Neural cell (in vitro differentiated cells): Measurements from ENCODE around the gene CMC1. TPM values are rescaled to one million over a fixed set of nuclear protein-coding genes. Genes with fewer than 3 reads are reported as not detected.

Experiments used
- H2AFZ ChIP-seq: fragments of 200-600, 300-800 bp; sonication (generic), shearing (Covaris generic); 2 replicates; pipeline ENCODE4 v1.6.0; 2014; ENCODE audit warnings: low read depth, mild to moderate bottlenecking, antibody characterized with exemption, low read length, moderate library complexity
- H3F3A ChIP-seq: fragments of 200-600 bp; shearing (Covaris generic); 2 replicates; pipeline ENCODE4 v1.6.1; 2016; ENCODE audit warnings: mild to moderate bottlenecking, moderate library complexity, mixed read lengths, antibody characterized with exemption, low read length; ENCODE audit not compliant: insufficient read depth, poor library complexity, severe bottlenecking
- H3K27ac ChIP-seq: fragments of 200-600, 300-800 bp; sonication (generic), shearing (Covaris generic); 2 replicates; pipeline ENCODE4 v1.5.1; 2014; ENCODE audit warnings: mild to moderate bottlenecking, low read length, moderate library complexity
- H3K27me3 ChIP-seq: fragments of 300-800, 200-600 bp; sonication (generic), shearing (Covaris generic); 2 replicates; pipeline ENCODE4 v1.6.0; 2014; ENCODE audit warnings: mild to moderate bottlenecking, low read depth, low read length, moderate library complexity; ENCODE audit not compliant: insufficient read depth
- H3K36me3 ChIP-seq: fragments of 300-800, 200-600 bp; sonication (generic), shearing (Covaris generic); 2 replicates; pipeline ENCODE4 v1.5.1; 2014; ENCODE audit warnings: mild to moderate bottlenecking, antibody characterized with exemption, low read length, moderate library complexity; ENCODE audit not compliant: insufficient read depth
- H3K4me2 ChIP-seq: fragments of 300-800, 200-600 bp; sonication (generic), shearing (Covaris generic); 2 replicates; pipeline ENCODE4 v1.6.0; 2014; ENCODE audit warnings: mild to moderate bottlenecking, low read length
- H3K4me3 ChIP-seq: fragments of 300-800, 200-600 bp; sonication (generic), shearing (Covaris generic); 2 replicates; pipeline ENCODE4 v1.5.1; 2014; ENCODE audit warnings: mild to moderate bottlenecking, low read length, moderate library complexity
- H3K79me2 ChIP-seq: fragments of 200-600 bp; shearing (Covaris generic); replicated peaks from 2 replicates; pipeline ENCODE4 v1.6.0; 2014; ENCODE audit warnings: mild to moderate bottlenecking, low read length, moderate library complexity; ENCODE audit not compliant: insufficient read depth
- H3K9ac ChIP-seq: fragments of 300-800, 200-600 bp; sonication (generic), shearing (Covaris generic); 2 replicates; pipeline ENCODE4 v1.6.1; 2016; ENCODE audit warnings: mild to moderate bottlenecking, low read length, mixed read lengths
- H3K9me2 ChIP-seq: fragments of 200-600 bp; shearing (Covaris generic); 2 replicates; pipeline ENCODE4 v1.6.1; 2016; ENCODE audit warnings: mild to moderate bottlenecking, low read length, mixed read lengths; ENCODE audit not compliant: insufficient read depth
- H3K9me3 ChIP-seq: fragments of 200-600, 300-800 bp; sonication (generic), shearing (Covaris generic); 2 replicates; pipeline ENCODE4 v1.6.1; 2016; ENCODE audit warnings: mild to moderate bottlenecking, mixed run types, low read length, moderate library complexity, mixed read lengths
- H4K20me1 ChIP-seq: fragments of 200-600 bp; shearing (Covaris generic); 2 replicates; pipeline ENCODE4 v1.6.1; 2016; ENCODE audit warnings: mild to moderate bottlenecking, mixed run types; ENCODE audit not compliant: insufficient read depth
- CTCF ChIP-seq: fragments of 450-650 bp; IDR thresholded peaks from 2 replicates; pipeline ENCODE4 v1.5.1; 2014; ENCODE audit warnings: antibody characterized with exemption, mild to moderate bottlenecking, moderate library complexity; ENCODE audit not compliant: poor library complexity, severe bottlenecking
- EP300 ChIP-seq: fragments of 450-650 bp; conservative IDR thresholded peaks from 2 replicates; pipeline ENCODE4 v1.6.1; 2014; ENCODE audit warnings: antibody characterized with exemption, mild to moderate bottlenecking, moderate library complexity; ENCODE audit not compliant: poor library complexity, severe bottlenecking
- EZH2 ChIP-seq: fragments of 200-600, 300-800 bp; shearing (Covaris generic), sonication (generic); IDR thresholded peaks from 2 replicates; pipeline ENCODE4 v1.6.1; 2014; ENCODE audit warnings: antibody characterized with exemption, low read length, borderline replicate concordance, mild to moderate bottlenecking; ENCODE audit not compliant: insufficient read depth, poor library complexity, severe bottlenecking
- MXI1 ChIP-seq: fragments of 450-650 bp; conservative IDR thresholded peaks from 2 replicates; pipeline ENCODE4 v1.6.1; 2014; ENCODE audit warnings: antibody characterized with exemption, mild to moderate bottlenecking; ENCODE audit not compliant: poor library complexity, severe bottlenecking
- POLR2AphosphoS5 ChIP-seq: IDR thresholded peaks from 2 replicates; pipeline ENCODE4 v1.6.1; 2012
- RAD21 ChIP-seq: fragments of 450-650 bp; conservative IDR thresholded peaks from 2 replicates; pipeline ENCODE4 v1.6.1; 2014; ENCODE audit warnings: antibody characterized with exemption, mild to moderate bottlenecking, moderate library complexity
- REST ChIP-seq: IDR thresholded peaks from 2 replicates; pipeline ENCODE4 v1.6.1; 2012; ENCODE audit warnings: borderline replicate concordance
- SMC3 ChIP-seq: fragments of 450-650 bp; conservative IDR thresholded peaks from 2 replicates; pipeline ENCODE4 v1.6.1; 2014; ENCODE audit warnings: antibody characterized with exemption, mild to moderate bottlenecking, moderate library complexity; ENCODE audit not compliant: poor library complexity
- TAF1 ChIP-seq: IDR thresholded peaks from 2 replicates; pipeline ENCODE4 v1.6.1; 2012; ENCODE audit warnings: low read depth
- polyA plus RNA-seq: library from polyadenylated mRNA; depleted of rRNA; stranded (reverse); fragments of >200 nt; gene quantifications from 2 replicates; pipeline ENCODE4 v1.2.3, GENCODE V29; 2014

CMC1 gene
- polyA plus RNA-seq, 1 donor from 2014 or later = 8.7 TPM

- TF ChIP-seq REST (no peak), CTCF (no peak), EZH2 (no peak), POLR2AphosphoS5 (no peak), MXI1 (no peak), RAD21 (no peak), SMC3 (no peak), TAF1 (no peak), EP300 (no peak)
- no peaks in the 10 kb centered on the region for H4K20me1 ChIP-seq
- H3K27me3 ChIP-seq = no peaks in the 10 kb centered on the region
- H3K9me3 ChIP-seq = no peaks in the 10 kb centered on the region
- no peaks in the 10 kb centered on the region for H3K9me2 ChIP-seq
- no peak overlapping the region for H3K9ac ChIP-seq
- H3K79me2 ChIP-seq = no peaks in the 10 kb centered on the region
- no peak overlapping the region for H3K27ac ChIP-seq
- no peak overlapping the region for H3K4me2 ChIP-seq
- H3K36me3 ChIP-seq = no peaks in the 10 kb centered on the region
- H3F3A ChIP-seq = no peaks in the 10 kb centered on the region
- no peak overlapping the region for H3K4me3 ChIP-seq
- no peak overlapping the region for H2AFZ ChIP-seq
These were observed 17.0 kb upstream of the CMC1 start for GRCh38 chr3:28224430-28224829.

GRCh38 chr3:28226020-28226419, 15.4 kb upstream of the CMC1 start:
- no peaks in the 10 kb centered on the region for H3K27me3 ChIP-seq
- H3K79me2 ChIP-seq = no peaks in the 10 kb centered on the region
- TF ChIP-seq CTCF (no peak), MXI1 (no peak), EZH2 (no peak), POLR2AphosphoS5 (no peak), RAD21 (no peak), EP300 (no peak), SMC3 (no peak), TAF1 (no peak), REST (no peak)
- no peaks in the 10 kb centered on the region for H3F3A ChIP-seq
- H4K20me1 ChIP-seq = no peaks in the 10 kb centered on the region
- no peak overlapping the region for H3K27ac ChIP-seq
- H3K4me3 ChIP-seq = no peak overlapping the region
- no peaks in the 10 kb centered on the region for H3K9me3 ChIP-seq
- no peak overlapping the region for H3K4me2 ChIP-seq
- no peaks in the 10 kb centered on the region for H3K9me2 ChIP-seq
- no peak overlapping the region for H3K9ac ChIP-seq
- H2AFZ ChIP-seq = no peak overlapping the region
- H3K36me3 ChIP-seq = no peaks in the 10 kb centered on the region
